HG03520 (cell line): ENCODE results near the gene RNASEH2A.
"Not testable (repeated sequence)": the region's sequence is repeated elsewhere in the genome, so short reads cannot be mapped to it uniquely, and the experiment has no call there.

Experiments
- ATAC-seq: cut with Tn5 transposase; IDR thresholded peaks from one replicate; pipeline ENCODE4 v1.9.1; 2021; ENCODE audit warnings: mild to moderate bottlenecking, moderate library complexity; ENCODE audit not compliant: unreplicated experiment

Gene RNASEH2A

GRCh38 chr19:12792853-12793289 is 13.5 kb upstream of the RNASEH2A start:
- no peak for ATAC-seq

DNA sequence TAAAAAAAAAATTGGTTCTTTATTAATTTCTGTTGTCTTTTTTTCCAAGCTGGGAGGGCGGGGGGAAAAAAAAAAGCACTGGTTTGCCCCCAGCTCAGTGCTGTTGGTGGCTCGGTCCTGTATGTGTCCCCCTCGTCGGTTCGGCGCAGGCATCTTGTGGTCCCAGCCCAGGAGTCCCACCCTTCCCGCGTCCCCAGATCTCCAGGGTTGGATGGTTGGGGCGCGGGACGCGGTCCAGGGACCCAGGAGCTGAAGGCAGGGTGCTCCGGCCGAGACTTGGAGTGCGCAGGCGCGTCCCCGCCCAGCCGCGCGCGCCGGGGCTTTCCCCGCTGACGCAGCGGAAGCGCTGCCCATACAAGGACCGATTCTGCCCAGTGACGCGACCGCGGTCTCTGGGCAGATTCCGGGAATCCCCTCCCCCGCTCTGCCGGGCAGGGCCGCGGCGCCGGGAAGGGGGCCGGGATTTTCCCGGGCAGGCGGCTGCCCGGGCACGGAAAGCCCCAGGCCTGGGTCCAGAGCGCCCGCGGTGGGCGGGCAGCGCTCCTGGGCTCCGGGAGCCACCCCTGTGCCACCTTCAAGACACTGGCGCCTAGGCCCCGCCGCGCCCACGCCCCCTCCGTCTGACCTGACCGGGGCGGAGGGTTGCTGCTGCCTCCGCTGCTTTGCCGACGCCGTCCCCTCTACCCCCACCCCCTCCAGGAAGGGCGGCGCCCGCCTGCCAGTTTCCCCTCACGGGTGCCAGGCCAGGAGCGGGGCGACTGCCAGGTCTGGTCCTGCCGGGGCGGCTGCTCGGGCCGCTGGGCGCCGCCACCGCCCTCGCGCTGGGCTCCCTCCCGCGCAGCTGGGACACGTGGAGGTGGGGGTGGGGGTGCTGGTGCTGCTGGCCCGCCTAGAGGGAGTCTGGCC is 12.8 kb upstream of the RNASEH2A start:
- ATAC-seq: peak; percentile 17

GRCh38 chr19:12794196-12794941 is 12.0 kb upstream of the RNASEH2A start:
- no peak for ATAC-seq

- ATAC-seq: no peak
These were observed 11.4 kb upstream of the RNASEH2A start for GRCh38 chr19:12794971-12795381.

GRCh38 chr19:12796146-12797071 is 10.0 kb upstream of the RNASEH2A start:
- ATAC-seq: no peak

DNA sequence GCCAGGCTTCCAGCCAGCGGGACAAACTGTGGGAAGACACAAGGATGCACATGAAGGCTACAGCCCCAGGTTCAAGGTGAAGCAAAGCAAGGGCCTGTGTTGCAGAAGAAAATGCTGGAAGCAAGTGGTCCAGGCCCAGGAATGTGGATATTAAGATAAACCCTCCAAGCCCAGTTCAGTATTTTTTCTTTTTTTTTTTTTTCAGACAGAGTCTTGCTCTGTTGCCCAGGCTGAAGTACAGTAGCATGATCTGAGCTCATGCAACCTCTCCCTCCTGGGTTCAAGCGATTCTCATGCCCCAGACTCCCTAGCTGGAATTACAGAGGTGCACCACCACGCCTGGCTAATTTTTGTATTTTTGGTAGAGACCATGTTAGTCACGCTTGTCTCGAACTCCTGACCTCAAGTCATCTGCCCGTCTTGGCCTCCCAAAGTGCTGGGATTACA is 9.2 kb upstream of the RNASEH2A start:
- ATAC-seq: no peak

DNA sequence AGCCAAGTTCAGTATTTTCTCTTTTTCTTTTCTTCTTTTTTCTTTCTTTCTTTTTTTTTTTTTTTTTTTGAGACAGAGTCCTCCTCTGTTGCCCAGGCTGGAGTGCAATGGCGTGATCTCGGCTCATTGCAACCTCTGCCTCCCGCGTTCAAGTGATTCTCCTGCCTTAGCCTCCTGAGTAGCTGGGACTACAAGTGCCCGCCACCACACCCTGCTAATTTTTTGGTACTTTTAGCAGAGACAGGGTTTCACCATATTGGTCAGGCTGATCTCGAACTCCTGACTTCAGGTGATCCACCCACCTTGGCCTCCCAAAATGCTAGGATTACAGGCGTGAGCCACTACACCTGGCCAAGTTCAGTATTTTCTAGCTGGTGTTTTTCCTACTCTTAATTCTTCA is 8.8 kb upstream of the RNASEH2A start:
- not testable (repeated sequence) for ATAC-seq

- no peak for ATAC-seq
These were observed 6.5 kb upstream of the RNASEH2A start for GRCh38 chr19:12799742-12800465.

GRCh38 chr19:12800466-12800770 is 6.0 kb upstream of the RNASEH2A start:
- ATAC-seq: no peak

GRCh38 chr19:12800923-12801465 is 5.4 kb upstream of the RNASEH2A start:
- no peak for ATAC-seq

DNA sequence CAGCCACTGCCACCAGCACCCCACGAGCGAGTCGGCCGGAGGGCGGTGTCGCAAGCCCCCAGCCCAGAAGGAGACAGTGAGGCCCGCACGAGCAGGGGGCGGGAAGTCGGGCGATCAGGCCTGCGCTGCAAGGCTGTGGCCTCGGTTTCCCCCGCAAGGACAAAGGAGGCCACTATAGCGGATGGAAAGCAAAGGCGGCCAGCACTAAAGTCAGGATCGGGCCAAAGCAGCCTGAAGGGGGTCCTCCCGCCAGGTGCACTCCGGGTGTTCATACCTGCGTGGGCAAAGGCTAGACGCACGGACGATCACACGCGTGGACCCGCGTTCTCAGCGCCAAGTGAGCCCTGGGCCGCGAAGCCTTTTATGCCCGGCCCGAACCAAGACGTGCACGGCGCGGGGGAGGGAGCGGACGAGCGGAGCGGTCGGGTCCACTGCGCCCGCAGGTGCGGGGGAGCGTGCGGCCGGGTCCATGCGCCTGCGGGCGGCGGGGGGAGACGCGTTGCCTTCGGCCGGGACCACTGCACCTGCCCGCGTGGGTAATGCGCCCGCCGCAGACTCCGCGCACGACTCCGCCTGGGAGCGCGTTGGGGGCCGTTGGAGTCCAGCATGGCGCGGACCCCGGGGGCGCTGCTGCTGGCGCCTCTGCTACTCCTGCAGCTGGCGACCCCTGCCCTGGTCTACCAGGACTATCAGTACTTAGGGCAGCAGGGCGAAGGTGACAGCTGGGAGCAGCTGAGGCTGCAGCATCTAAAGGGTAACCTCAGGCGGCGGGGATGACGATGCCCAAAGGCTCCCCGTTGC is 4.7 kb upstream of the RNASEH2A start, which contains the start of the genes PRDX2 and THSD8:
Gene PRDX2, minus strand, starts transcription at position 335 of the 801 bp plus-strand sequence. CDS start 539 bp downstream, outside the sequence.
Gene THSD8, plus strand, starts transcription at position 604 of the 801 bp plus-strand sequence. Its CDS starts 3 bp downstream, at position 607.
- ATAC-seq: no peak

DNA sequence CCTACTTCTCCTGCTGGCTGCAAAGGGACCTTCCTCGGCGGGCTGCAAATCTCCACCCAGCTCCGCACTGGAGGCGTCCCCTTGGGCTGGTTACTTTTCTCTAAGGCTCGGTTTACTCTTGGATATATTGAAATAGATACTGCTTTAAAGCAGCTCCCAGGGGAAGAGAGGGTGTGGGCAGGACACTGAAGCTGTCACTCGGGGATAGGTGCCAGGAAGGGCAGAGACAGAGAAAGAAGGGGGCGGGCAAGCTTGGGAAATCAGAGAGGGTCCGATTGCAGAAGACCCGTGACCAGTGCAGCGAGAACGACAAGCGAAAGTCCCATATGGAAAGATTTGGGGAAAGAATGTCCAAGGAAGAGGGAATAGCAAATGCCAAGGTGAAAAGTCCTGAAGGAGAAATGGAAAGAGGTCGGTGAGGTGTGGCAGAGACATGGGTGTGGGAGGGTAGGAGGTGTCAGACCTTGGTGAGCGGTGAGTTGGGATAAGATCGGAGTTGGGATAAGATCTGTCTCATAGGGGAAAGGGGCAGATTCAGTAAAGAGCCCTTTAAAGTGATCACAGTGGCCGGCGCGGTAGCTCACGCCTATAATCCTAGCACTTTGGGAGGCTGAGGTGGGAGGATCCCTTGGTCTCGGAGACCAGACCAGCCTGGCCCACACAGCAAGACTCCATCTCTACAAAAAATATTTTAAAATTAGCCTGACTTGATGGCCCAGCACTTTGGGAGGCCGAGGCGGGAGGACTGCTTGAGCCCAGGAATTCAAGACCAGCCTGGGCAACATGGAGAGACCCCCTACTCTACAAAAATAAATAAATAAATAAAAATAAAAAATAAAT is 3.9 kb upstream of the RNASEH2A start:
- no peak for ATAC-seq

DNA sequence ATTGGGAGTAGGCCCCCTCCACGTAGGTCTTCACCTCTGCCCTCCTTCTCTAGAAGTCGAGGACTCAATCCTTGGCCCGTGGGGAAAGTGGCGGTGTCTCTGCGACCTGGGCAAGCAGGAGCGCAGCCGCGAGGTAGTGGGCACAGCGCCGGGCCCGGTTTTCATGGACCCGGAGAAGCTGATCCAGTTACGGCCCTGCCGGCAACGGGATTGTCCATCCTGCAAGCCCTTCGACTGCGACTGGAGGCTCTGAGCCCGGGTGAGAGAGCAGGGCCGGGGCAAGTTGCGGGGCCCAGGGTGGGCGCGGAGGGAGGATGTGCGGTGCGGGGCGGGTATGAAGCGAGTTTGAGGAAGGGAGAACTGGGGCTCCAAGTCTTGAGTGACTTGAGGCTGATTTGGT is 2.3 kb upstream of the RNASEH2A start:
- ATAC-seq: no peak

- ATAC-seq: no peak
These were observed 8.7 kb downstream of the RNASEH2A start for GRCh38 chr19:12815088-12815487.

GRCh38 chr19:12817188-12817587 is 10.8 kb downstream of the RNASEH2A start:
- ATAC-seq: not testable (repeated sequence)

DNA sequence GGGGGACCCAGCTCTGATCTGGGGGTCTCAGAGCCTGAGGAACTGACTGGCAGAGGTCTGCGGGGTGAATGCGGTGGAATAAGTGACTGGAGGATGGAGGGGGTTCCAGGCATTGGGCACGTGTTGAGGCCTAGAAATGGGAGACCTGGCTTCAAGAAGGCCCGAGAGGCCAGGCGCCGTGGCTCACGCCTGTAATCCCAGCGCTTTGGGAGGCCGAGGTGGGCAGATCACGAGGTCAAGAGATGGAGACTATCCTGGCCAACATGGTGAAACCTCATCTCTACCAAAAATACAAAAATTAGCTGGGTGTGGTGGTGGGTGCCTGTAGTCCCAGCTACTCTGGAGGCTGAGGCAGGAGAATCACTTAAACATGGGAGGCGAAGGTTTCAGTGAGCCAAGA is 11.4 kb downstream of the RNASEH2A start:
- ATAC-seq: not testable (repeated sequence)

DNA sequence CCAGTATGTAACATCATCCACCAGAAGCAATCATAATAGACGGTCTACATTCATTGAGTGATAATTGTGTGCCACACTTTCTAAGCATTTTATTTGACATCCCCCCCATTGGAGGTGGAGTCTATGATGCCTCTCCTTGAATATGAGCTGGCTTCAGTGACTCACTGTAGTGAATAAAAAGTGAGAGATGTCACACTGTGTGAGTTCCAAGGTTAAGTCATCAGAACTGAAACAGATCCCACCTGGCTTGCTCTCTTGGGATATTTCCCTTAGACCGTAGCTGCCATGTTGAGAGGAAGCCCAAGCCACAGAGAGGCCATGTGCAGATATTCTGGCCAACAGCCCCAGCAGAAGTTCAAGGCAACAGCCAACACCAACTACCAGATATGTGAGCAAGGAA is 15.4 kb downstream of the RNASEH2A start:
- ATAC-seq: no peak
